GM12878 (cell line): ENCODE results near the gene MYL12A. TPM values are rescaled to one million over a fixed set of nuclear protein-coding genes. Genes with fewer than 3 reads are reported as not detected.

Source experiments
- ATAC-seq: fragments of 200-7000 bp; cut with Tn5 transposase; 3 replicates; pipeline ENCODE4 v1.9.1; 2020; ENCODE audit warnings: mild to moderate bottlenecking, moderate library complexity
- BruUV-seq: library from RNA; stranded (reverse); fragments of 400-500 nt; replicated peaks from 2 replicates; lab custom pipeline; 2021; lab: Mats Ljungman, UMichigan
- CTCF ChIA-PET: fragments of 300-600 bp; sonication (Branson Sonifier 250); formaldehyde crosslinking; extraction: SDS; loops from one replicate; lab custom pipeline; 2021; ENCODE audit warnings: inconsistent platforms; lab: Yijun Ruan, JAX
- POLR2A ChIA-PET: fragments of 350-600 bp; formaldehyde crosslinking; extraction: SDS; loops from one replicate; lab custom pipeline; 2021; ENCODE audit warnings: inconsistent platforms; lab: Charles Lee
- RAD21 ChIA-PET: fragments of 300-600 bp; sonication (Branson Sonifier 250); formaldehyde crosslinking; loops from one replicate; lab custom pipeline; 2023; ENCODE audit warnings: antibody characterized with exemption; ENCODE audit not compliant: unreplicated experiment; lab: Charles Lee
- SMC1A ChIA-PET: fragments of 300-600 bp; sonication (Branson Sonifier 250); formaldehyde crosslinking; loops from one replicate; lab custom pipeline; 2023; ENCODE audit not compliant: unreplicated experiment, uncharacterized antibody; lab: Charles Lee
- DNase-seq: peaks from one replicate; pipeline ENCODE4 v3.0.0-alpha.2; 2011; ENCODE audit warnings: low read depth, low spot score
- FAIRE-seq: peaks from 3 replicates; lab custom pipeline; 2011; peaks lifted over from hg19 to GRCh38; lab: Jason Lieb, UNC
- H2AFZ ChIP-seq: 2 replicates; pipeline ENCODE4 v1.6.0; 2011; ENCODE audit warnings: low read depth, low read length, control low read depth; ENCODE audit not compliant: control insufficient read depth
- H3K27ac ChIP-seq: 2 replicates; pipeline ENCODE4 v1.5.1; 2011; ENCODE audit warnings: control low read depth; ENCODE audit not compliant: control insufficient read depth, insufficient read depth
- H3K27me3 ChIP-seq, 2 experiments: replicated peaks in 1 of 2; 2 replicates each; pipeline versions ENCODE4 v1.6.0 to v1.6.1; 2011; ENCODE audit warnings: low read length in 1 of 2; ENCODE audit not compliant: control insufficient read depth in 2 of 2, insufficient read depth in 2 of 2
- H3K36me3 ChIP-seq, 2 experiments: 2 replicates each; pipeline ENCODE4 v1.5.1; 2011; ENCODE audit warnings: low read length in 1 of 2; ENCODE audit not compliant: control insufficient read depth in 2 of 2, insufficient read depth in 2 of 2
- H3K4me1 ChIP-seq: 2 replicates; pipeline ENCODE4 v1.6.1; 2011; ENCODE audit warnings: mild to moderate bottlenecking, low read length, moderate library complexity, mixed read lengths; ENCODE audit not compliant: control insufficient read depth, insufficient read depth
- H3K4me2 ChIP-seq: 2 replicates; pipeline ENCODE4 v1.6.0; 2011; ENCODE audit warnings: control low read depth; ENCODE audit not compliant: control insufficient read depth, insufficient read depth
- H3K4me3 ChIP-seq: fragments of 200-600 bp; sonication (generic); 2 replicates; pipeline ENCODE4 v1.5.1; 2016
- H3K79me2 ChIP-seq: 2 replicates; pipeline ENCODE4 v1.6.0; 2011; ENCODE audit warnings: low read length; ENCODE audit not compliant: control insufficient read depth, insufficient read depth
- H3K9ac ChIP-seq: 2 replicates; pipeline ENCODE4 v1.8.0; 2011; ENCODE audit warnings: low read length, control low read depth, mixed read lengths; ENCODE audit not compliant: control insufficient read depth, insufficient read depth
- H3K9me3 ChIP-seq: replicated peaks from 3 replicates; pipeline ENCODE4 v1.5.1; 2011; ENCODE audit warnings: mild to moderate bottlenecking, low read length; ENCODE audit not compliant: control insufficient read depth, insufficient read depth
- H4K20me1 ChIP-seq: 2 replicates; pipeline ENCODE4 v1.6.0; 2011; ENCODE audit not compliant: control insufficient read depth, insufficient read depth
- BCL11A ChIP-seq: IDR thresholded peaks from 2 replicates; pipeline ENCODE4 v1.6.1; 2011; ENCODE audit warnings: low read depth, low read length
- CREM ChIP-seq: IDR thresholded peaks from 2 replicates; pipeline ENCODE4 v1.6.1; 2014; ENCODE audit warnings: antibody characterized with exemption, low read depth
- IRF4 ChIP-seq: IDR thresholded peaks from 2 replicates; pipeline ENCODE4 v1.6.1; 2011; ENCODE audit warnings: low read depth, low read length
- JUNB ChIP-seq: IDR thresholded peaks from 2 replicates; pipeline ENCODE4 v1.6.1; 2016; ENCODE audit warnings: antibody characterized with exemption, mild to moderate bottlenecking
- JUND ChIP-seq: IDR thresholded peaks from 2 replicates; pipeline ENCODE4 v1.6.1; 2012; ENCODE audit warnings: low read depth, mild to moderate bottlenecking, low read length, improper control_type of control experiment, moderate library complexity
- MEF2A ChIP-seq: IDR thresholded peaks from 2 replicates; pipeline ENCODE4 v1.6.1; 2011; ENCODE audit warnings: low read depth, mild to moderate bottlenecking, low read length, moderate library complexity; ENCODE audit not compliant: insufficient read depth
- MTA2 ChIP-seq: fragments of 450-650 bp; IDR thresholded peaks from 2 replicates; pipeline ENCODE4 v1.6.1; 2016; ENCODE audit warnings: low read depth, mild to moderate bottlenecking, moderate library complexity
- MYB ChIP-seq: fragments of 150-350 bp; IDR thresholded peaks from 2 replicates; pipeline ENCODE4 v1.6.1; 2014; ENCODE audit warnings: mild to moderate bottlenecking, low read depth, low read length, borderline replicate concordance
- MYC ChIP-seq: IDR thresholded peaks from 2 replicates; pipeline ENCODE4 v1.6.1; 2011; ENCODE audit warnings: mild to moderate bottlenecking, low read length, moderate library complexity, inconsistent platforms; ENCODE audit not compliant: insufficient read depth, insufficient replicate concordance, insufficient read length, severe bottlenecking
- NBN ChIP-seq: fragments of 450-650 bp; IDR thresholded peaks from 2 replicates; pipeline ENCODE4 v1.6.1; 2016
- PAX8 ChIP-seq: fragments of 450-650 bp; IDR thresholded peaks from 2 replicates; pipeline ENCODE4 v1.6.1; 2017; ENCODE audit warnings: mild to moderate bottlenecking, moderate library complexity
- RCOR1 ChIP-seq: conservative IDR thresholded peaks from 2 replicates; pipeline ENCODE4 v1.6.1; 2012; ENCODE audit warnings: low read depth, low read length, improper control_type of control experiment
- SPI1 ChIP-seq: IDR thresholded peaks from 2 replicates; pipeline ENCODE4 v1.6.1; 2011; ENCODE audit warnings: low read depth, mild to moderate bottlenecking, low read length, moderate library complexity, borderline replicate concordance; ENCODE audit not compliant: insufficient read depth
- WGBS: methylation state at CpG from one replicate; pipeline ENCODE4 v1.1.6; 2016; ENCODE audit warnings: low lambda C conversion rate; ENCODE audit not compliant: insufficient replicate concordance, insufficient coverage; ENCODE audit errors: missing lambda C conversion rate; 5-methylcytosine and 5-hydroxymethylcytosine counted together
- in situ Hi-C: fragments of 300-500 bp; cut with MboI; formaldehyde crosslinking; loops from 9 replicates; pipeline ENCODE4 v1.14.3; 2018; ENCODE audit warnings: mixed read lengths
- intact Hi-C: fragments of 100-400 bp; cut with micrococcal nuclease; formaldehyde crosslinking; loops from one replicate; pipeline ENCODE4 v1.14.2; 2022; ENCODE audit not compliant: unreplicated experiment
- polyA plus RNA-seq, 11 experiments: library from polyadenylated mRNA; depleted of rRNA in 4 of 11; unstranded in 6 of 11; stranded (reverse) in 5 of 11; fragments of >200 nt; fragmentation: Nextera tagmentation in 4 of 11; fragmentation: Illumina TruSeq in 1 of 11; extraction: Ambion mirVana in 4 of 11; extraction: Trizol in 1 of 11; gene quantifications; 1 replicate in 1 of 11; 2 replicates in 10 of 11; pipeline versions ENCODE4 v1.2.1 to v1.2.3, GENCODE V29; 2011 to 2016; ENCODE audit warnings: inconsistent platforms in 2 of 11, missing spikeins in 2 of 11, low read depth in 1 of 11
- total RNA-seq, 4 experiments: library from RNA; depleted of rRNA in 3 of 4; stranded (reverse); fragments of >200 nt in 3 of 4; fragmentation: Illumina TruSeq in 1 of 4; extraction: Trizol in 1 of 4; gene quantifications; 2 replicates each; pipeline versions ENCODE4 v1.2.1 to v1.2.3, GENCODE V29; 2013 to 2021
- TF ChIP-seq, protein P1 (sequence below): fragments of 450-650 bp; formaldehyde crosslinking; IDR thresholded peaks from 2 replicates; pipeline ENCODE4 v1.5.0; 2022; ENCODE audit warnings: mild to moderate bottlenecking, missing genetic modification characterization

MYL12A gene
- total and polyA plus RNA-seq, 10 of the 15 experiments (the other 5 are each of a cell fraction or from before 2014, with no cell fraction given), result 488 to 1,663 (median 924) TPM

DNA sequence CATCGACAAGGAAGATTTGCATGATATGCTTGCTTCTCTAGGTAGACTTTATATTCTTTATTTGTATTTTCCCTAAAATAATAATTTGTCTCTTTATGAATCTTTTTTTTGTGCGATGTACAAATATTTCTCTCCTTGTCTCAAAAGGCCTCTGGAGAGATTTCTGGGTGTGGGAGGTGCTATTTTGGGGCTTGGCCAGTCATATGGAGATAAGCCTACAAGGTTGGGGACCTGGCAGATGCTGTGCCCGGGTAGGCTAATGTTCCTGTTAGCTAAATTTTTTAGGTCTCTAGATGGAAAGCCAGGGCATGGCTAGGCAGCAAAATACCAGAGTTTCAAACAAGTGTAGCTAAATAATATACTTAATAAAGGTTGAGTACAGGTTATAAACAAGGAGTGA lies 25.4 kb downstream of the MYL12A start:
- no peak for FAIRE-seq
- no TSS peak for BruUV-seq
- H3K27me3 ChIP-seq, result no peaks in the 10 kb centered on the region
- ATAC-seq, result no peak
- H2AFZ ChIP-seq, result no peak overlapping the region
- TF ChIP-seq BCL11A (no peak), MYB (no peak), NBN (no peak), RCOR1 (no peak), SPI1 (no peak), JUND (no peak), JUNB (peak; percentile 50; the same call in 1 of the 2 replicates), MEF2A (peak; percentile 70; the same call in 1 of the 2 replicates), MYC (no peak), MTA2 (no peak), PAX8 (no peak), CREM (no peak), IRF4 (no peak)
- TF ChIP-seq, protein P1, sequence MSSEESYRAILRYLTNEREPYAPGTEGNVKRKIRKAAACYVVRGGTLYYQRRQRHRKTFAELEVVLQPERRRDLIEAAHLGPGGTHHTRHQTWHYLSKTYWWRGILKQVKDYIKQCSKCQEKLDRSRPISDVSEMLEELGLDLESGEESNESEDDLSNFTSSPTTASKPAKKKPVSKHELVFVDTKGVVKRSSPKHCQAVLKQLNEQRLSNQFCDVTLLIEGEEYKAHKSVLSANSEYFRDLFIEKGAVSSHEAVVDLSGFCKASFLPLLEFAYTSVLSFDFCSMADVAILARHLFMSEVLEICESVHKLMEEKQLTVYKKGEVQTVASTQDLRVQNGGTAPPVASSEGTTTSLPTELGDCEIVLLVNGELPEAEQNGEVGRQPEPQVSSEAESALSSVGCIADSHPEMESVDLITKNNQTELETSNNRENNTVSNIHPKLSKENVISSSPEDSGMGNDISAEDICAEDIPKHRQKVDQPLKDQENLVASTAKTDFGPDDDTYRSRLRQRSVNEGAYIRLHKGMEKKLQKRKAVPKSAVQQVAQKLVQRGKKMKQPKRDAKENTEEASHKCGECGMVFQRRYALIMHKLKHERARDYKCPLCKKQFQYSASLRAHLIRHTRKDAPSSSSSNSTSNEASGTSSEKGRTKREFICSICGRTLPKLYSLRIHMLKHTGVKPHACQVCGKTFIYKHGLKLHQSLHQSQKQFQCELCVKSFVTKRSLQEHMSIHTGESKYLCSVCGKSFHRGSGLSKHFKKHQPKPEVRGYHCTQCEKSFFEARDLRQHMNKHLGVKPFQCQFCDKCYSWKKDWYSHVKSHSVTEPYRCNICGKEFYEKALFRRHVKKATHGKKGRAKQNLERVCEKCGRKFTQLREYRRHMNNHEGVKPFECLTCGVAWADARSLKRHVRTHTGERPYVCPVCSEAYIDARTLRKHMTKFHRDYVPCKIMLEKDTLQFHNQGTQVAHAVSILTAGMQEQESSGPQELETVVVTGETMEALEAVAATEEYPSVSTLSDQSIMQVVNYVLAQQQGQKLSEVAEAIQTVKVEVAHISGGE, result no peak
- RAD21 ChIA-PET, result no interaction called here
- H3K9ac ChIP-seq, result no peak overlapping the region
- in situ Hi-C loops, result loop anchor here (25.0 kb wide), 1 partner anchor 989 kb away; no protein-coding TSS in a partner anchor
- peaks cover 4 to 19% of the 10 kb centered on the region in 2 experiments for H3K36me3 ChIP-seq
- peaks cover 12% of the 10 kb centered on the region for H3K4me1 ChIP-seq
- H3K79me2 ChIP-seq, result peaks cover 49% of the 10 kb centered on the region
- no peak overlapping the region for H3K4me2 ChIP-seq
- SMC1A ChIA-PET, result interaction anchor here (0.6 to 5.7 kb wide), 2 partner anchors 8 to 18 kb away, joined by 3 to 41 read pairs; no protein-coding TSS in a partner anchor
- H4K20me1 ChIP-seq, result no peaks in the 10 kb centered on the region
- no peak overlapping the region for H3K27ac ChIP-seq
- WGBS, result 14% methylated on average over 3 of the region's 3 CpGs
- no peaks in the 10 kb centered on the region for H3K9me3 ChIP-seq
- intact Hi-C loops, result loop anchor here (10.0 kb wide), 1 partner anchor 722 kb away; no protein-coding TSS in a partner anchor
- CTCF ChIA-PET, result interaction anchor here (0.5 to 1.5 kb wide), 3 partner anchors 29 to 713 kb away, joined by 3 to 4 read pairs (median 3); no protein-coding TSS in a partner anchor
- H3K4me3 ChIP-seq, result no peak overlapping the region
- DNase-seq, result no peak
- POLR2A ChIA-PET, result no interaction called here
